ENCODE results near the gene SIL1.
"Not testable (repeated sequence)": the region's sequence is repeated elsewhere in the genome, so short reads cannot be mapped to it uniquely, and the experiment has no call there.

SIL1 gene

DNA sequence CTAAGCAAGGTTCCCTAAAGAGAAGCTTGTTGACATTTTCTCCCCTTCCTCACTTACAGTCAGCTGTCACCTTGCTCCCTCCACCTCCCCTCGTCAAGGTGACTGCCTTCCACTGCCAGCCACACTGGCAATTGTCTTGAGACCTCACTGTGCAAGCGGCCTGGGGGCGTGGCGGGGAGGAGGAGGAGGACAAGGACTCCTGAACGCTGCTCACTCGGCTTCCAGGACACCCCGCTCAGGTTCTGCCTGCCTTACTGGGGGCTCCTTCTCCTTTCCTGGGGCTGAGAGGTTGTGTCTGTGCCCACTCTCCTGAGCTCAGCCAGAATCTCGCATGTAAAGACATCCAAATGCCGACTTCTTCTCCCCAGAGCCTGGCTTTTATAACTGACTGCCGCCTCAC is 262.7 kb downstream of the SIL1 start:
- no peak for DNase-seq

DNA sequence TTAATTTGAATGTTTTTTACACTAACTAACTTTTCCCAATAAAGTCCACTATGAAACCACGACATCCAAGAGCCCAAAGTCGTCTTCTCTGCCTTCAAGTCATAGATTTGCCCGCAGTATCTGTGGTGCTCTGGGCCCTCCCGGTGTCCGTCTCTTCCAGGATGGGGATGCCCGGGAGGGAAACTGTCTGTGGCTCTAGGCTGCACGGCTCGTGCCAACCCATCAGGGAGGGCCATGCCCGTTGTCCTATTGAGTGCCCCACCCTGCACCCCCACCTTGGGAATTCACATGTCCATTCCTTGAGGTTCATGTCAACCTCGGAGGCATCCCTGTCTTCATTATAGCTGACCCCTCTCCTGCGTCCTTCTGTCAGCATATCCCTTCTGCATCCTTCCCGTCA is 263.2 kb downstream of the SIL1 start:
- DNase-seq = no peak

DNA sequence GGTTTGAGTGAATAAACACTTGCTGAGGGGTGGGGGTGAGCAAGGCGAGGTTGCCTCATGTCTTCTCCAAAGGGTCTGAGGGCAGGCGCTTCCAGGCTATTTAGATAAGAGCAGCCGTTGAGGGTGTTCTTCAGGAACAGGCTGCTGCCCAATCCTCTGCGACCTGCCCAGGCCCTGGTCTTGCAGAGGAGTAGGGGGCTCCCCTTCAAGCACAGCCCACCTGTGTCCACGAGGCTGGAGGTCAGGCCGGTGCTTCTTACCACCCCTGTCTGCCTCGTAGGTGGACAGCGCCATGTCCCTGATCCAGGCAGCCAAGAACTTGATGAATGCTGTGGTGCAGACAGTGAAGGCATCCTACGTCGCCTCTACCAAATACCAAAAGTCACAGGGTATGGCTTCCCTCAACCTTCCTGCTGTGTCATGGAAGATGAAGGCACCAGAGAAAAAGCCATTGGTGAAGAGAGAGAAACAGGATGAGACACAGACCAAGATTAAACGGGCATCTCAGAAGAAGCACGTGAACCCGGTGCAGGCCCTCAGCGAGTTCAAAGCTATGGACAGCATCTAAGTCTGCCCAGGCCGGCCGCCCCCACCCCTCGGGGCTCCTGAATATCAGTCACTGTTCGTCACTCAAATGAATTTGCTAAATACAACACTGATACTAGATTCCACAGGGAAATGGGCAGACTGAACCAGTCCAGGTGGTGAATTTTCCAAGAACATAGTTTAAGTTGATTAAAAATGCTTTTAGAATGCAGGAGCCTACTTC is 264.5 kb downstream of the SIL1 start:
- no peak for DNase-seq

- no peak for DNase-seq
These were observed 265.9 kb downstream of the SIL1 start for GRCh38 chr5:138932171-138932810.

GRCh38 chr5:138930371-138931097 is 267.6 kb downstream of the SIL1 start:
- DNase-seq = no peak

DNA sequence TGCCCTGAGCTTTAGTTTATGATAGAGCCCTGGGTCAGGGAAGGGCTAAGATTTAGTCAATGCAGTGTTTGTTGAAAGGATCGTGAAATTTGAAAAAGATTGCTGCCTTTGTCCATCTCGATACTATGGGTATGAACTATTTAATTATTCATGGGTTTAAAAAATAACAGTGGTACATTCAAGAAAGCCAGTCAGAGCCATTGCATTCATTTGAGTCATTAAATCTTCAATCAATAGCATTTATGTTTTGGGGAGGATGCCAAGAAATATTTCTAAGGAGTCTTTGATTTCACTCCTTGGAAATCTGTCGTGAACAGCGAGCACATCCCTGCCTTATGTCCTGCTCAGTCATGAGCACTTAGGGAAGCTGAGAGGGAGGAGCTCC is 268.6 kb downstream of the SIL1 start:
- DNase-seq = no peak

GRCh38 chr5:138927979-138928378 is 270.2 kb downstream of the SIL1 start:
- DNase-seq = no peak

- DNase-seq = no peak
These were observed 270.6 kb downstream of the SIL1 start for GRCh38 chr5:138927544-138927943.

DNA sequence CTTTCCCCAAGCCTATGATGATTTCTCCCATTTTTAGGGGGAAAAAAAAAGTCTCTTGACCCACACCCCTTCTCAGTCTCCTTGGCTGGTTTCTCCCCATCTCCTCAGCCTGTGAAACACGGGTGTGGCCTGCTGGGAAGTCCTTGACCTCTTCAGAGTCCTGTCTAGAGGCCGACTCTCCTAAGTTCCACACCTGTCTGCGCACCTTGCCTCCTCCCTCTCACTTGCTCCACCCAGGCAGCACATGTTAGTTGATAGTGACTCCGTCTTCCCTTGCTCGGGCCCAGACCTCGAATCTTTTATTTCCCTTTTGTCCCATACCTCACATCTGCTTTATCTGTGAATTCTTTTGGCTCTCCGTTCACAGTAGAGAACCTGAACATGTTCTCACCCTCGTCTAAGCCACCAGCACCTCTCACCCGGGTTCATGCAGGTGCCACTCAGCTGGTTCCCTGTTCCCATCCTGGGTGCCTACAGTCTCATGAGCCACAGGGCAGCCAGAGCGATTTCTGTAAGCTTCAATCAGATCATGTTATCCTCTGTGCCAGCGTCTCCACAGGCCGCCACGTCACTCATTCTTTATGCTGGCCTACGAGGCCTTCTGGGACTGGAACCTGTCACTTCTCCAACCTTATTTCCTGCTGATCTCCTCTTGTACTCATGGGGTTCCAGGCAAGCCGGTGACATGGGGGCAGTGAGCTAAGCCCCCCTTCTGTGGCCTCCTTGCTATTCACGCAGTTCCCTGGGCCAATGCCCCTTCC is 271.3 kb downstream of the SIL1 start:
- DNase-seq = no peak

DNA sequence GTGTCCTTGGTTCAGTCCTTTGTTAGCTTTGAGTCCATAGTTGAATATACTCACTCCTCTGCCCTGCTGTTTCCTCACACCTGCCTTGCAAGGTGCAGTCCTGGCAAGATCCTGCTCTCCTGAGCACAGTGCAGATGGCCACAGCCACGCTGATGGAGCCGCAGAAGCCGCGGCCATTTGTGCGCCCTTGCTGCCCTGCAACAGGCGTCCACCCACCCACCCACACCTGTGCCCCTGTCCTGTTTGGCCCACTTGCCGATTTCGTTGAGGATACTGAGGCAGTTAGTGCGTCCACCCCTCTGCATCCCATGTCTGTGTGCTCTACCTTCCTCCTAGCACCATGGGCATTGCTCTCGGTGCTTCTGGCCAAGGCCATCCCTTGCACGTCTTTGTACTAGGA is 271.9 kb downstream of the SIL1 start:
- DNase-seq = no peak

DNA sequence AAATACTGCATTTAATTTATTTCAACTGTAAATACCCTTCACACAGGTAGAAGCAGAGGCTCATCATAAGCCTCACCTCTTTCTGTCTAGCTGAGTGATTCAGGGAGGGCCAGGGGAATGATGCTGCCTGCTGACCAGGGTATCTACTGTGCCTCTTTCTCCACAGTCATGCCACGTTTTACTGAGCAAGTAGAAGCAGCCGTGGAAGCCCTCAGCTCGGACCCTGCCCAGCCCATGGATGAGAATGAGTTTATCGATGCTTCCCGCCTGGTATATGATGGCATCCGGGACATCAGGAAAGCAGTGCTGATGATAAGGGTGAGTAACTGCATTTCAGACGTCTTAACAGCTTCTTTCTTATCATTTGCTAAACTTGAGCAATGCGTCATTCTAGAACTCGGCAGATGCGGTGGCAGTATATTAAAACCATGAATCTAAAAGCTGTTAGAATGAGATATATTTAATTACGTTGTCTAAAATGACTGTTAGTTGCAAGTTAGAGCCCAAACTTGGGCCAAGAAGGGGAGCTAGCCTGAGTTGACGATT is 273.0 kb downstream of the SIL1 start:
- no peak for DNase-seq

DNA sequence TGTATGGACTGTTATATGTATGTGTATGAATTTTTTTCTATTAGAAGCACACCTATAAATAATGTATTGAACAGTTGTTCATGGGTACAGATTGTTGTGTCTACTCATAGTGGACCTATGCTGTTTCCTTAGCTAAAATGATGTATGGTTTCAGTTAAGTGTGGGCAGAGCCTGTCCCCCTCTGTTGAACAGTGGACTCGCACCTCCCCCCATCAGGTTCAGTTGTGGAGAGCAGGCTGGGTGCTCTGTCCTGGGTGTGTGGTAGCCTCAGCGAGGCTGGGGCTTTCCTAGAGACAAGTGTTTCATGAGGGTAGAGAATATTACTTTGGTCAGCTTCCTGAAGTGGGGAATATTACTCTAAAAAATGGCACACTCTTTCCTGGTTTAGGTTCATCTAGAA is 275.7 kb downstream of the SIL1 start:
- no peak for DNase-seq

GRCh38 chr5:138921362-138921761 is 276.8 kb downstream of the SIL1 start:
- not testable (repeated sequence) for DNase-seq

GRCh38 chr5:138920181-138920580 is 278.0 kb downstream of the SIL1 start:
- no peak for DNase-seq

DNA sequence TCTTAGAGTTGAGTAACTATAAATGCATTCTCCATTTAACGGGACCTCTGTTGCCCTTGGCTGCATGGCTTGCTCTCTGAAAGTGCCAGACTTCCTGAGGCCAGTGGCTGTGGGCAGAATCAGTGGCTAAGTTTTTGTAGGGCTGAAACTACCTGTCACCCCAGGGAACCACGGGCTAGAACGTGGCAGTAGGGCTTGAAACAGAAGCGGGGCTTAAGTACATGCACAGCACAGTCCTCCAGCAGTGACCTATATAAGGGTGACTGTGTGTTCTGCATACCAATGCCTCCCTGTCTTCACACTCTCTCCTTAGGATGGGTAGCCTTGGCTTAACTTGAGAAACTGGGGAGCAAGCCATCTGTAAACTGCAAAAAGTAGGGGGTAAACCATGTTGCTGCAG is 279.5 kb downstream of the SIL1 start:
- DNase-seq = no peak

- DNase-seq = no peak
These were observed 283.8 kb downstream of the SIL1 start for GRCh38 chr5:138914338-138914737.

GRCh38 chr5:138913773-138914172 is 284.4 kb downstream of the SIL1 start:
- no peak for DNase-seq

DNA sequence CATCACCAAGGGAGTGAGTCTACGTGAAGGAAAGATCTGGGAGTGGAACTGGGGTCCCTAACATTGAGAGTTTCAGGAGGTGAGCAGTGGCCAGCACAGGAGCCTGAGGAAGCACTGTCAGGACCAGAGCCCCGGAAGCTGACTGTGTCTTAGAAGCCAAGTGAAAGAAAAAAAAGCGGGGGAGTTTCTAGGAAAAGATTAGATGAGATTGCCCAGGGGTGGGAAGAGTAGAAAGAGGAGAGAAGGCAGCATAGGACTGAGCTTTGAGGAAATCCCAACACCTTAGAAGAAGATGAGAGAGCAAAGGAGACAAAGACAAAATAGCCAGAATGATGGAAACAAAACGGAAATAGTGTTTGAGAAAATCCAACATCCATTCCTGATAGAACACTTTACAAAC is 286.1 kb downstream of the SIL1 start:
- DNase-seq = no peak

DNA sequence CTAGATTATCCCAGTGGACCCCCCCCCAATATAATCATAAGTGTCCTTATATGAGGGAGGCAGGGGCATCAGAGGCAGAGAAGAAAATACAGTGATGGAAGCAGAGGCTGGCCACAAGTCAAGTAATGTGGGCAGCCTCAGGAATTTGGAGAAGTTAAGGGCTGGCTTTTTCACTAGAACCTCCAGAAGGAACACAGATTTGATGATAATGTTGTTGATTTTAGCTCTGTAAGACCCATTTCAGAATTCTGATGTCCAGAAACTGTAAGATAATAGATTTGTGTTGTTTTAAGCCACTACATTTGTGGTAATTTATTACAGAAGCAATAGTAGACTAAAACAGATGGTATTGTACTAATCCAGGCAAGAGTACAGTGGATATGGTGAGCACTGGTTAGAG is 286.7 kb downstream of the SIL1 start:
- DNase-seq = no peak

DNA sequence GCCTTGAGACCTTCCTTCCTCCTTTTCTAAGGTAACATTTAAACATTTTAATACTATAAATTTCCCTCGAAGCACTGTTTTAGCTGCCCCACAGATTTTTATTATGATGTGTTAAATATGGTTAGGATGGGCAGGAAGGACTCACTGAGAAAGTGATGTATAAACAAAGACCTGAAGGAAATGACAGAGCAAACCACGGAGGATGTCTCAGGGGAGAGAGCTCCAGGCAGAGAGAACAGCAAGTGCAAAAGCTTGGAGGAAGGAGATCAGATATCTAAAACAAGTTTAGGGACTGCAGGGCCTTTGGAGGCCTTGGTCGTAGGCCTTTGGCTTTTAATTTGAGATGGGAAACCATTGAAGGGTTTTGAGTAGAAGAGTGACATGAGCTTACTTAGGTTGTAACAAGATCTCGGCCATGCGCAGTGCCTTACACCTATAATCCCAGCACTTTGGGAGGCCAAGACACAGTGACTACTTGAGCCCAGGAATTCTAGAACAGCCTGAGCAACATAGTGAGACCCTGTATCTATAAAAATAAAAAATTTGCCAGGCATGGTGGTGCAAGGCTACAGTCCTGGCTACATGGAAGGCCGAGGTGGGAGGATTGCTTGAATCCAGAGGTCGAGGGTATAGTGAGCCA is 287.5 kb downstream of the SIL1 start:
- no peak for DNase-seq

- no peak for DNase-seq
These were observed 288.4 kb downstream of the SIL1 start for GRCh38 chr5:138909734-138910133.

DNA sequence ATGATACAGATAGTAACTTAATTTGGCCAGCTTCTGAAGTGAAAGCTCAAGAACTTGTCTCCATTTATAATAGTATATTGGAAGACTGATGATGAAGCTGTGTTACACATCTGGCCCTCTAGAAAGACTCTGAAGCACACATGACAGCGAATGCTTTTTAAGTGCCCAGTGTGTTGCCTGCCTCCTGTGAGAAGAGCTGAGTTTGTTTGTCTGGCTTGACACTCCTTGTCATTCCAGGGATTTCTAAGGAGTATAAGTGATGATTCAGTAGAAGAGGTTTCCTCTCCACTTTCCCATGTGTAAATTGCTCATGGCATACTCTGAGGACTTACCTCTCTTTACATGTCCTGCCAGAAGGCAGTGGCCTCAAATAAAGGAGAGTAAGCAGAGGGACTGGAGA is 292.6 kb downstream of the SIL1 start:
- DNase-seq = no peak

Measured in NCI-H1436 treated with DMSO at 0.1 percent for 48 hours (cell line).